Transverse colon (tissue), 3 donors: ENCODE measurements around the gene PPP2R1B.

Experiments used
- POLR2A ChIP-seq: fragments of 450-650 bp; IDR thresholded peaks from one replicate; pipeline ENCODE4 v1.6.1; 2016; ENCODE audit warnings: antibody characterized with exemption, mild to moderate bottlenecking, moderate library complexity
- TF ChIP-seq, protein P1 (sequence below), 5 experiments: fragments of 200-600 bp in 3 of 5; fragments of 450-650 bp in 2 of 5; sonication (generic) in 3 of 5; IDR thresholded peaks; 1 replicate in 2 of 5; 2 replicates in 3 of 5; pipeline ENCODE4 v1.5.1; 2016 to 2017; ENCODE audit warnings: antibody characterized with exemption in 5 of 5, inconsistent platforms in 3 of 5, mild to moderate bottlenecking in 2 of 5, moderate library complexity in 1 of 5

- TF ChIP-seq, protein P1, sequence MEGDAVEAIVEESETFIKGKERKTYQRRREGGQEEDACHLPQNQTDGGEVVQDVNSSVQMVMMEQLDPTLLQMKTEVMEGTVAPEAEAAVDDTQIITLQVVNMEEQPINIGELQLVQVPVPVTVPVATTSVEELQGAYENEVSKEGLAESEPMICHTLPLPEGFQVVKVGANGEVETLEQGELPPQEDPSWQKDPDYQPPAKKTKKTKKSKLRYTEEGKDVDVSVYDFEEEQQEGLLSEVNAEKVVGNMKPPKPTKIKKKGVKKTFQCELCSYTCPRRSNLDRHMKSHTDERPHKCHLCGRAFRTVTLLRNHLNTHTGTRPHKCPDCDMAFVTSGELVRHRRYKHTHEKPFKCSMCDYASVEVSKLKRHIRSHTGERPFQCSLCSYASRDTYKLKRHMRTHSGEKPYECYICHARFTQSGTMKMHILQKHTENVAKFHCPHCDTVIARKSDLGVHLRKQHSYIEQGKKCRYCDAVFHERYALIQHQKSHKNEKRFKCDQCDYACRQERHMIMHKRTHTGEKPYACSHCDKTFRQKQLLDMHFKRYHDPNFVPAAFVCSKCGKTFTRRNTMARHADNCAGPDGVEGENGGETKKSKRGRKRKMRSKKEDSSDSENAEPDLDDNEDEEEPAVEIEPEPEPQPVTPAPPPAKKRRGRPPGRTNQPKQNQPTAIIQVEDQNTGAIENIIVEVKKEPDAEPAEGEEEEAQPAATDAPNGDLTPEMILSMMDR (IDR thresholded peaks at IDR 0.05): no peak
- no peak for TF ChIP-seq POLR2A
Observed at GRCh38 chr11:111696556-111696955, 69.6 kb downstream of the PPP2R1B start.
